OCI-LY3 (cell line): ENCODE results near the gene CROCC.

Experiments
- H2AFZ ChIP-seq: fragments of 200-600, 300-600 bp; shearing (Covaris generic); 2 replicates; pipeline ENCODE4 v1.6.0; 2014; ENCODE audit warnings: antibody characterized with exemption, low read depth, low read length
- H3K27ac ChIP-seq: fragments of 200-600, 300-600 bp; sonication (generic); 2 replicates; pipeline ENCODE4 v1.5.1; 2014; ENCODE audit warnings: mild to moderate bottlenecking, low read length, moderate library complexity, mixed read lengths
- H3K27me3 ChIP-seq: fragments of 200-600, 300-600 bp; sonication (generic); 2 replicates; pipeline ENCODE4 v1.6.1; 2014; ENCODE audit warnings: low read depth, low read length, mixed read lengths
- H3K36me3 ChIP-seq: fragments of 200-600, 300-600 bp; sonication (generic); replicated peaks from 2 replicates; pipeline ENCODE3; 2014; ENCODE audit warnings: low read depth, low read length, mixed read lengths
- H3K4me1 ChIP-seq: fragments of 300-600, 200-600 bp; sonication (generic); 2 replicates; pipeline ENCODE4 v1.6.1; 2014; ENCODE audit warnings: low read length, mixed read lengths
- H3K4me2 ChIP-seq: fragments of 200-600, 300-600 bp; sonication (generic); 2 replicates; pipeline ENCODE4 v1.6.1; 2014; ENCODE audit warnings: low read length, mixed read lengths
- H3K4me3 ChIP-seq: fragments of 300-600, 200-600 bp; sonication (generic); 2 replicates; pipeline ENCODE4 v1.5.1; 2014; ENCODE audit warnings: antibody characterized with exemption, mild to moderate bottlenecking, low read length, moderate library complexity
- H3K79me2 ChIP-seq: fragments of 300-600, 200-600 bp; shearing (Covaris generic); 2 replicates; pipeline ENCODE4 v1.6.1; 2014; ENCODE audit warnings: mild to moderate bottlenecking, low read length, mixed read lengths
- H3K9ac ChIP-seq: fragments of 300-600, 200-600 bp; shearing (Covaris generic); 2 replicates; pipeline ENCODE4 v1.6.0; 2014; ENCODE audit warnings: mild to moderate bottlenecking, low read length, moderate library complexity
- H3K9me3 ChIP-seq: fragments of 200-600, 300-600 bp; shearing (Covaris generic); 2 replicates; pipeline ENCODE4 v1.6.1; 2014; ENCODE audit warnings: low read length, mixed read lengths; ENCODE audit not compliant: insufficient read depth
- H4K20me1 ChIP-seq: fragments of 200-600, 300-600 bp; sonication (generic); 2 replicates; pipeline ENCODE4 v1.6.1; 2016; ENCODE audit warnings: low read length, mixed read lengths; ENCODE audit not compliant: insufficient read depth
- EZH2phosphoT487 ChIP-seq: fragments of 200-600 bp; shearing (Covaris generic); IDR thresholded peaks from 2 replicates; pipeline ENCODE4 v1.6.1; 2018; ENCODE audit warnings: antibody characterized with exemption, mixed run types, low read depth
- TF ChIP-seq, protein P1 (sequence below): fragments of 200-600, 300-600 bp; sonication (generic); IDR thresholded peaks from 2 replicates; pipeline ENCODE4 v1.5.1; 2014; ENCODE audit warnings: antibody characterized with exemption, low read length, low read depth

The CROCC gene

DNA sequence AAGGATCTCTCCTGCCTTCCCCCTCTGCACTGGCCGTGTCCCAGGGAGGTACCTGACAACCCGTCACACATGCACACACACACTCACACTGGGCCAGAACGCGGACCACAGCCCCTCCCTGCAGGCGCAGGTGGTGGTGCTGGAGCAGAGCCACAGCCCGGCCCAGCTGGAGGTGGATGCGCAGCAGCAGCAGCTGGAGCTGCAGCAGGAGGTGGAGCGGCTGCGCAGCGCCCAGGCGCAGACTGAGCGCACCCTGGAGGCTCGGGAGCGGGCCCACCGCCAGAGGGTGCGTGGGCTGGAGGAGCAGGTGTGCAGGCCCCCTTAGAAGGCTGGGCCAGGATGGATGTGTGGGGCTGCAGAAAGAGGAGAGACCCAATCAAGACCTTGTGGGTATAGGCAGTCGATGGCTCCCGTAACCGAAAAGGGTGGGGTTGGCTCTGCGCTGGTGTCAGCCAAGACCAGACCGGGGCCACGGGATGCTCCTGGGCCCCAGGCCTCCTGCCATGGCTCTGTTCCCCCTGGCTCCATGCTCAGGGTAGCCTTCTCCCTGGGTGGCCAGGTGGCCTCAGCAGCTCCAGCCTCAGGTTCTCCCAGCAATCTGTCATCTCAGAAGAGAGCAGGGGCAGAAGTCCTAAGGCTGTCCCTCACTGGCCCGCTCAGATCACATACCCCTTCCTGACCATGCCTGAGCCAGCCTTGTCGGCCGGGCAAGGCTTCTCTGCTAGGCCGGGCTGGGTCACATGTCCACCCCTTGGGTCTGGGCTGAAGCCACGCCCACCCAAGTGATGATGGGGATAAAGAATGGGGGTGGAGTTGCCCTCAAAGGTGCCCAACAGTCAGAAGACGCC lies 49.8 kb downstream of the CROCC start:
- TF ChIP-seq EZH2phosphoT487: no peak
- TF ChIP-seq, protein P1, sequence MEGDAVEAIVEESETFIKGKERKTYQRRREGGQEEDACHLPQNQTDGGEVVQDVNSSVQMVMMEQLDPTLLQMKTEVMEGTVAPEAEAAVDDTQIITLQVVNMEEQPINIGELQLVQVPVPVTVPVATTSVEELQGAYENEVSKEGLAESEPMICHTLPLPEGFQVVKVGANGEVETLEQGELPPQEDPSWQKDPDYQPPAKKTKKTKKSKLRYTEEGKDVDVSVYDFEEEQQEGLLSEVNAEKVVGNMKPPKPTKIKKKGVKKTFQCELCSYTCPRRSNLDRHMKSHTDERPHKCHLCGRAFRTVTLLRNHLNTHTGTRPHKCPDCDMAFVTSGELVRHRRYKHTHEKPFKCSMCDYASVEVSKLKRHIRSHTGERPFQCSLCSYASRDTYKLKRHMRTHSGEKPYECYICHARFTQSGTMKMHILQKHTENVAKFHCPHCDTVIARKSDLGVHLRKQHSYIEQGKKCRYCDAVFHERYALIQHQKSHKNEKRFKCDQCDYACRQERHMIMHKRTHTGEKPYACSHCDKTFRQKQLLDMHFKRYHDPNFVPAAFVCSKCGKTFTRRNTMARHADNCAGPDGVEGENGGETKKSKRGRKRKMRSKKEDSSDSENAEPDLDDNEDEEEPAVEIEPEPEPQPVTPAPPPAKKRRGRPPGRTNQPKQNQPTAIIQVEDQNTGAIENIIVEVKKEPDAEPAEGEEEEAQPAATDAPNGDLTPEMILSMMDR: no peak
- Histone ChIP-seq H3K4me3 (no peak overlapping the region), H3K4me1 (no peaks in the 10 kb centered on the region), H3K79me2 (no peaks in the 10 kb centered on the region), H2AFZ (no peak overlapping the region), H4K20me1 (no peaks in the 10 kb centered on the region), H3K27me3 (no peaks in the 10 kb centered on the region), H3K4me2 (no peak overlapping the region), H3K27ac (no peak overlapping the region), H3K9me3 (no peaks in the 10 kb centered on the region), H3K36me3 (no peaks in the 10 kb centered on the region), H3K9ac (no peak overlapping the region)

DNA sequence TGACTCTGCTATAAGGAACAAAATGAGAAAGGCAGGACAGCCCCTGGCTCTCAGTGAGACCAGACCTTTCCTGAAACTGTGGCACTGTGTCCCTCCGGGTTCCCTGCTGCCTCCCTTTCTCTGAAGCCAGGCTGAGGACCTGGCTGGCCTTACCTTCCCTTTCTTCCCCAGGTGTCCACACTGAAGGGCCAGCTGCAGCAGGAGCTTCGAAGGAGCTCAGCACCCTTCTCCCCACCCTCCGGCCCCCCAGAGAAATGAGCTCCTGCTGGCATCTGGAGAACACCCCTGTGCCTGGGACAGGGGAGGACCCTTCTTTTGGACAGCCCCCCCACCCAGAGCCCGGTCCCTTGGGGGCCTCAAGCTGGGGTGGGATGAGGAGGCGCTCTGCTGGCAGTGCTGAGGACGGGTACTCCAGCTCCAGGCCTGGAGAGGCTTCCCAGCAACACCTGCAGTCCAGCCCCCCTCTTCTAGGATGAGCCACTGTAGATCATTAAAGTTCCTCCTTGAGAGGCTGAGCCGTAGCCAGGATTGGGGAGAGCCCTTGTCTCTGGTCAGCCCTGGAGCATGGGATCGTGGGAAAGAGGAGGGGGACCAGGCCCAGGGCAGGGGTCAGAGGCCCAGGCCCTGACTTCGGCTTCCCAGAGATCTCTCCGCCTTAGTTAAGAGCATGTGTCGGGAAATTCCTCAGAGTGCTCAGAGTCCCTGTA lies 50.6 kb downstream of the CROCC start:
- no peak overlapping the region for H3K27ac ChIP-seq
- no peak overlapping the region for H3K4me3 ChIP-seq
- no peaks in the 10 kb centered on the region for H3K36me3 ChIP-seq
- no peaks in the 10 kb centered on the region for H3K27me3 ChIP-seq
- H3K4me1 ChIP-seq: no peaks in the 10 kb centered on the region
- H3K9me3 ChIP-seq: no peaks in the 10 kb centered on the region
- H3K79me2 ChIP-seq: no peaks in the 10 kb centered on the region
- no peak overlapping the region for H3K9ac ChIP-seq
- H4K20me1 ChIP-seq: no peaks in the 10 kb centered on the region
- H2AFZ ChIP-seq: no peak overlapping the region
- TF ChIP-seq, protein P1: no peak
- no peak for TF ChIP-seq EZH2phosphoT487
- H3K4me2 ChIP-seq: no peak overlapping the region

DNA sequence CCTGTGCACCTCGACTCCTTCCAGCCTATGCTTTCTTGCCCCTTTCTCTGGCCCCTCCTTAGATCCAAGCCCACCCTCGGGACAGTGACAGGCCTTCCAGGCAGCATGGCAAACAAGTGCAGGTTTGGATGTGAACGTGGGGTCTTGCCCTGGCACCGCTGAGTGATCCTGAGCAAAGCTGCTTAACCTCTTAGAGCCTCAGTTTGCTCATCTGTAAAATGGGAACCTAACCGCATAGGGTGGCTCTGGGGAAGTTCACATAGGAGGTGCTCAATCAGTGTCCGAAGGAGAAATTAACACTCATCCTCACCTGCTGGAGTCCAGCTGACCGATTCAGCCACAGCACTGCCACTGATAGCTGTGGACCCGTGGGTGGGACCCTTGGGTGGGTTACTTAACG lies 51.5 kb downstream of the CROCC start:
- no peak for TF ChIP-seq EZH2phosphoT487
- TF ChIP-seq, protein P1: no peak
- H3K36me3 ChIP-seq: no peaks in the 10 kb centered on the region
- no peaks in the 10 kb centered on the region for H4K20me1 ChIP-seq

DNA sequence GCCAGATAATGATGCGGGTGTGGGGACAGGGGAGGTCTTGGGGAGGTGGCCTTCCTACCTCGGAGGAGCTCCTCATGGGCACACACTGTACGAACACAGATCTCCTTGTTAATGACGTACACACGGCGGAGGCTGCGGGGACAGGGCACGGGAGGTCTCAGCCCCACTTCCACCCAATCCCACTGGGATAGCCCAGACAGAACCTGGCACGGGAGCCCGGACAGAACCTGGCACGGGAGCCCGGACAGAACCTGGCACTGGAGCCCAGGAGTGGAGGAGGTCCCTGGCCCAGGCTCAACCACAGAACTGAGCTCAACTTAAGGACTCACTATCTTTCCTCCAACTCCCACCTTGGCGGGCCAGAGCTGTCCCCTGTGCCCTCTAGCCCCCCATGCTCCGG lies 53.5 kb downstream of the CROCC start:
- no peak overlapping the region for H2AFZ ChIP-seq
- TF ChIP-seq, protein P1: no peak
- no peak for TF ChIP-seq EZH2phosphoT487
- no peaks in the 10 kb centered on the region for H4K20me1 ChIP-seq
- H3K27ac ChIP-seq: no peak overlapping the region
- no peaks in the 10 kb centered on the region for H3K9me3 ChIP-seq
- no peaks in the 10 kb centered on the region for H3K36me3 ChIP-seq
- no peaks in the 10 kb centered on the region for H3K4me1 ChIP-seq
- H3K27me3 ChIP-seq: no peaks in the 10 kb centered on the region
- H3K9ac ChIP-seq: no peak overlapping the region
- no peak overlapping the region for H3K4me2 ChIP-seq
- H3K4me3 ChIP-seq: no peak overlapping the region
- H3K79me2 ChIP-seq: no peaks in the 10 kb centered on the region

More for the DNA sequence above, 51.5 kb downstream of the CROCC start:
- Histone ChIP-seq H3K9ac (no peak overlapping the region), H3K79me2 (no peaks in the 10 kb centered on the region), H3K27me3 (no peaks in the 10 kb centered on the region), H3K9me3 (no peaks in the 10 kb centered on the region), H3K27ac (no peak overlapping the region), H3K4me3 (no peak overlapping the region), H2AFZ (no peak overlapping the region), H3K4me1 (no peaks in the 10 kb centered on the region), H3K4me2 (no peak overlapping the region)
